BE2C (cell line): Measurements from ENCODE around the gene ZDHHC4.

ENCODE experiments used
- DNase-seq: peaks from one replicate; pipeline ENCODE4 v3.0.0-alpha.2; 2020
- H3K27me3 ChIP-seq: fragments of 250-450 bp; sonication (Bioruptor Pico); 2 replicates; pipeline ENCODE4 v1.5.1; 2020; ENCODE audit warnings: mild to moderate bottlenecking
- H3K36me3 ChIP-seq: fragments of 250-450 bp; sonication (Bioruptor Pico); 2 replicates; pipeline ENCODE4 v1.5.1; 2020; ENCODE audit warnings: mild to moderate bottlenecking
- H3K4me1 ChIP-seq: fragments of 250-450 bp; sonication (Bioruptor Pico); 2 replicates; pipeline ENCODE4 v1.5.1; 2020
- H3K4me3 ChIP-seq: 2 replicates; pipeline ENCODE4 v1.5.1; 2011; ENCODE audit warnings: low read depth, low read length
- H3K9me3 ChIP-seq: fragments of 250-450 bp; sonication (Bioruptor Pico); 2 replicates; pipeline ENCODE4 v1.5.1; 2020
- CTCF ChIP-seq: IDR thresholded peaks from 2 replicates; pipeline ENCODE4 v1.5.1; 2012; ENCODE audit warnings: mild to moderate bottlenecking, low read depth, low read length

Gene ZDHHC4

GRCh38 chr7:6590645-6591110 is 13.4 kb downstream of the ZDHHC4 start:
- Histone ChIP-seq H3K36me3 (peaks cover 28% of the 10 kb centered on the region), H3K4me3 (peak overlapping the region; percentile 76), H3K4me1 (no peaks in the 10 kb centered on the region), H3K27me3 (no peaks in the 10 kb centered on the region), H3K9me3 (no peaks in the 10 kb centered on the region)
- TF ChIP-seq CTCF: no peak
- no peak for DNase-seq

- H3K36me3 ChIP-seq: peaks cover 36% of the 10 kb centered on the region
Measured at GRCh38 chr7:6600093-6600492, 22.8 kb downstream of the ZDHHC4 start.

GRCh38 chr7:6604458-6604857 is 27.2 kb downstream of the ZDHHC4 start:
- H3K36me3 ChIP-seq: peaks cover 20% of the 10 kb centered on the region

More at GRCh38 chr7:6600093-6600492, 22.8 kb downstream of the ZDHHC4 start:
- no peak for TF ChIP-seq CTCF
- Histone ChIP-seq H3K4me1 (no peaks in the 10 kb centered on the region), H3K27me3 (no peaks in the 10 kb centered on the region), H3K4me3 (no peak overlapping the region), H3K9me3 (no peaks in the 10 kb centered on the region)
- DNase-seq: no peak

GRCh38 chr7:6606866-6607583 is 29.8 kb downstream of the ZDHHC4 start:
- Histone ChIP-seq H3K27me3 (no peaks in the 10 kb centered on the region), H3K36me3 (peaks cover 10% of the 10 kb centered on the region), H3K4me3 (no peak overlapping the region), H3K9me3 (no peaks in the 10 kb centered on the region), H3K4me1 (no peaks in the 10 kb centered on the region)
- no peak for DNase-seq
- TF ChIP-seq CTCF: no peak

More at GRCh38 chr7:6604458-6604857, 27.2 kb downstream of the ZDHHC4 start:
- no peak for TF ChIP-seq CTCF
- Histone ChIP-seq H3K4me1 (no peaks in the 10 kb centered on the region), H3K27me3 (no peaks in the 10 kb centered on the region), H3K9me3 (no peaks in the 10 kb centered on the region), H3K4me3 (no peak overlapping the region)
- DNase-seq: no peak

GRCh38 chr7:6607651-6608051 is 30.4 kb downstream of the ZDHHC4 start:
- DNase-seq: no peak
- Histone ChIP-seq H3K36me3 (peaks cover 4% of the 10 kb centered on the region), H3K4me1 (no peaks in the 10 kb centered on the region), H3K4me3 (no peak overlapping the region), H3K9me3 (no peaks in the 10 kb centered on the region), H3K27me3 (no peaks in the 10 kb centered on the region)
- no peak for TF ChIP-seq CTCF

- DNase-seq: no peak
- Histone ChIP-seq H3K4me1 (no peaks in the 10 kb centered on the region), H3K9me3 (no peaks in the 10 kb centered on the region), H3K4me3 (no peak overlapping the region), H3K27me3 (no peaks in the 10 kb centered on the region), H3K36me3 (peaks cover 3% of the 10 kb centered on the region; the same call in 1 of the 2 replicates)
- TF ChIP-seq CTCF: no peak
Measured at GRCh38 chr7:6608081-6608480, 30.8 kb downstream of the ZDHHC4 start.
